ENCODE results near the gene PPP1R12A. TPM values are rescaled to one million over a fixed set of nuclear protein-coding genes. Genes with fewer than 3 reads are reported as not detected.
"Not testable (repeated sequence)": the region's sequence is repeated elsewhere in the genome, so short reads cannot be mapped to it uniquely, and the experiment has no call there.

Gene PPP1R12A
- total RNA-seq, 1 donor from 2014 or later: 38.8 TPM

- no peak for DNase-seq
- ATAC-seq (ENCODE audit: poor library complexity): no peak
Observed at GRCh38 chr12:79911889-79912656, 22.8 kb downstream of the PPP1R12A start.

GRCh38 chr12:79908366-79908765, 26.5 kb downstream of the PPP1R12A start:
- ATAC-seq (ENCODE audit: poor library complexity): no peak
- DNase-seq: no peak

More at GRCh38 chr12:79911889-79912656, 22.8 kb downstream of the PPP1R12A start:
- intact Hi-C loops (cut with DNase I): no loop called here

GRCh38 chr12:79901506-79901905, 33.4 kb downstream of the PPP1R12A start:
- intact Hi-C loops (cut with DNase I): no loop called here
- DNase-seq (no peak), ATAC-seq (ENCODE audit: poor library complexity) (no peak)

More at GRCh38 chr12:79908366-79908765, 26.5 kb downstream of the PPP1R12A start:
- intact Hi-C loops (cut with DNase I): no loop called here

- ATAC-seq (ENCODE audit: poor library complexity) (peak; percentile 17), DNase-seq (no peak)
- intact Hi-C loops (cut with DNase I): no loop called here
Observed at GRCh38 chr12:79900951-79901350, 33.9 kb downstream of the PPP1R12A start.

- ATAC-seq (ENCODE audit: poor library complexity): no peak
- DNase-seq: no peak
- intact Hi-C loops (cut with DNase I): no loop called here
Observed at GRCh38 chr12:79900199-79900598, 34.7 kb downstream of the PPP1R12A start.

- intact Hi-C loops (cut with DNase I): no loop called here
Observed at GRCh38 chr12:79897617-79898016, 37.3 kb downstream of the PPP1R12A start.

GRCh38 chr12:79895804-79896203, 39.1 kb downstream of the PPP1R12A start:
- DNase-seq (no peak), ATAC-seq (ENCODE audit: poor library complexity) (no peak)
- intact Hi-C loops (cut with DNase I): no loop called here

More at GRCh38 chr12:79897617-79898016, 37.3 kb downstream of the PPP1R12A start:
- DNase-seq: no peak
- no peak for ATAC-seq (ENCODE audit: poor library complexity)

- ATAC-seq (ENCODE audit: poor library complexity): no peak
- no peak for DNase-seq
- intact Hi-C loops (cut with DNase I): no loop called here
Observed at GRCh38 chr12:79895071-79895470, 39.8 kb downstream of the PPP1R12A start.

- no peak for DNase-seq
- intact Hi-C loops (cut with DNase I): no loop called here
- no peak for ATAC-seq (ENCODE audit: poor library complexity)
Observed at GRCh38 chr12:79891506-79892162, 43.3 kb downstream of the PPP1R12A start.

GRCh38 chr12:79887890-79888289, 47.0 kb downstream of the PPP1R12A start:
- ATAC-seq (ENCODE audit: poor library complexity): no peak
- DNase-seq: no peak
- intact Hi-C loops (cut with DNase I): no loop called here

- intact Hi-C loops (cut with DNase I): no loop called here
- peak; percentile 68 for ATAC-seq (ENCODE audit: poor library complexity)
- DNase-seq: no peak
Observed at GRCh38 chr12:79886917-79887519, 47.9 kb downstream of the PPP1R12A start.

GRCh38 chr12:79885911-79886490, 48.9 kb downstream of the PPP1R12A start:
- ATAC-seq (ENCODE audit: poor library complexity) (peak; percentile 35), DNase-seq (no peak)
- intact Hi-C loops (cut with DNase I): no loop called here

- ATAC-seq (ENCODE audit: poor library complexity) (no peak), DNase-seq (no peak)
- intact Hi-C loops (cut with DNase I): no loop called here
Observed at GRCh38 chr12:79884401-79885006, 50.4 kb downstream of the PPP1R12A start.

- intact Hi-C loops (cut with DNase I): no loop called here
- ATAC-seq (ENCODE audit: poor library complexity) (no peak), DNase-seq (no peak)
Observed at GRCh38 chr12:79883216-79883615, 51.7 kb downstream of the PPP1R12A start.

GRCh38 chr12:79881351-79881750, 53.5 kb downstream of the PPP1R12A start:
- intact Hi-C loops (cut with DNase I): no loop called here
- ATAC-seq (ENCODE audit: poor library complexity): no peak
- DNase-seq: no peak

- DNase-seq; ATAC-seq (ENCODE audit: poor library complexity); intact Hi-C loops (cut with DNase I): not testable (repeated sequence)
Observed at GRCh38 chr12:79878506-79878905, 56.4 kb downstream of the PPP1R12A start.

GRCh38 chr12:79877246-79877645, 57.7 kb downstream of the PPP1R12A start:
- intact Hi-C loops (cut with DNase I): no loop called here
- no peak for DNase-seq

GRCh38 chr12:79874665-79875064, 60.2 kb downstream of the PPP1R12A start:
- no peak for DNase-seq
- ATAC-seq (ENCODE audit: poor library complexity): no peak
- intact Hi-C loops (cut with DNase I): no loop called here

More at GRCh38 chr12:79877246-79877645, 57.7 kb downstream of the PPP1R12A start:
- no peak for ATAC-seq (ENCODE audit: poor library complexity)

- ATAC-seq (ENCODE audit: poor library complexity): peak; percentile 38
- DNase-seq: no peak
- intact Hi-C loops (cut with DNase I): no loop called here
Observed at GRCh38 chr12:79873201-79873600, 61.7 kb downstream of the PPP1R12A start.

Measured in Right ventricle myocardium superior (tissue), 1 donor.